SK-N-SH (cell line): Measurements from ENCODE around the gene SLC26A1.

Experiments
- CHD2 ChIP-seq: fragments of 150-350 bp; IDR thresholded peaks from 2 replicates; pipeline ENCODE4 v1.6.1; 2018; ENCODE audit warnings: low read length; ENCODE audit not compliant: partially characterized antibody
- EP300 ChIP-seq, 2 experiments: IDR thresholded peaks; 2 replicates each; pipeline versions ENCODE4 v1.4.0 to v1.6.1; 2012; ENCODE audit warnings: borderline replicate concordance in 1 of 2, low read depth in 1 of 2, low read length in 1 of 2
- GABPA ChIP-seq: IDR thresholded peaks from 2 replicates; pipeline ENCODE4 v1.4.0; 2012; ENCODE audit warnings: low read depth, mild to moderate bottlenecking
- MXI1 ChIP-seq: IDR thresholded peaks from 2 replicates; pipeline ENCODE4 v1.6.1; 2012; ENCODE audit warnings: mild to moderate bottlenecking, low read depth, low read length, improper control_type of control experiment
- POLR2AphosphoS5 ChIP-seq: IDR thresholded peaks from 2 replicates; pipeline ENCODE4 v1.6.1; 2012; ENCODE audit warnings: low read depth, low read length
- RAD21 ChIP-seq: IDR thresholded peaks from 2 replicates; pipeline ENCODE4 v1.6.1; 2012; ENCODE audit warnings: mild to moderate bottlenecking, low read length
- RCOR1 ChIP-seq: fragments of 150-350 bp; IDR thresholded peaks from 2 replicates; pipeline ENCODE4 v1.6.1; 2017; ENCODE audit warnings: antibody characterized with exemption, low read length
- TAF1 ChIP-seq: IDR thresholded peaks from 2 replicates; pipeline ENCODE4 v1.6.1; 2012; ENCODE audit warnings: low read depth, mild to moderate bottlenecking, low read length, moderate library complexity, borderline replicate concordance
- YY1 ChIP-seq: IDR thresholded peaks from 2 replicates; pipeline ENCODE4 v1.4.0; 2012; ENCODE audit warnings: low read depth, mild to moderate bottlenecking
- TF ChIP-seq, protein P1 (sequence below): fragments of 200-600 bp; sonication (generic); IDR thresholded peaks from 2 replicates; pipeline ENCODE4 v1.6.1; 2017; ENCODE audit warnings: antibody characterized with exemption, mild to moderate bottlenecking, moderate library complexity
- TF ChIP-seq, protein P2 (sequence below): fragments of 150-350 bp; IDR thresholded peaks from 2 replicates; pipeline ENCODE4 v1.6.1; 2016; ENCODE audit warnings: mild to moderate bottlenecking, low read depth, low read length
- TF ChIP-seq, protein P3 (sequence below): IDR thresholded peaks from 2 replicates; pipeline ENCODE4 v1.6.1; 2012; ENCODE audit warnings: mild to moderate bottlenecking, low read depth, low read length, moderate library complexity
- TF ChIP-seq, protein P4 (sequence below): IDR thresholded peaks from 2 replicates; pipeline ENCODE4 v1.4.0; 2012; ENCODE audit warnings: low read depth

DNA sequence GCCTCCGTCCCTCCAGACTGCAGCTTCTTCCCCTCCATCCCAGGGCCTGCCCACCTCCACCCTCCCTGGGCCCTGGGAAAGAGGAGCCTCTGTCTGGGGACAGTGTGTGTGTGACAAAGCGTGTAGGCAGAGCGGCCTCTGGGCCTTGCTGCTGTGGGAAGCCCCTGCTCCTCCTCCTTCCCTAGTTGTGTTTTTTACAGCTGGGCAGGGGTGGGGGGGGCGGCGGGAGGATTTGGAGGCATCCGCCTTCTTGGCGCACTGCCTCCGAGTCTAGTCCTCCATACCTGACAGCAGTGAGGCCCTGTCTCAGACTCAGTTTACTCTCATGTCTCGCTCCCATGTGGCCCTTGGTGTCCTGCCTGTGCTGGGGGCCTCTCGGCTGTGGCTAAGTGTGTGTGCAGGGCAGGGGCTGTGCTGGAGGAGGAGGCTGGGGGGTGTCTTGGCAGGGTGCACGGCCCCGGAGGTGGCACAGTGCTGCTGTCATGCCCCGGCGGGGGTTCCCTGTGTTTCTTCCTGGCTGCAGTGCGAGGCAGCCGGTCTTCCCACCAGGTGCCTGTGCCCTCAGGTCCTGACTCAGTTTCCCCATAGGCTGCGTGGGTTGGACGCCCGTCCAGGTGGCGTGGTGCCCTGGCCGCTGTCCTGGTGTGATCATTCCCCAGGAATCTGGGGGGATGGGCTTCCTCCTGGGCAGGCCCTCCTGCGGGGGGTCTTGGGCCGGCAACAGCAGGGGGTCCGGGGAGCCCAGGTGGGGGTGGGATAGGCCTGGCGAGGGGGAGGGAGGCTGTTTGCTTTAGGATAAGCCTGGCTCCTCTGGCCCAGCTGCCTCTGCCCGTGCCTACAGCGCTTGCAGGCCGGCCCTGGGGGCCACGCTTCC lies 25.2 kb upstream of the SLC26A1 start:
- TF ChIP-seq, protein P1, sequence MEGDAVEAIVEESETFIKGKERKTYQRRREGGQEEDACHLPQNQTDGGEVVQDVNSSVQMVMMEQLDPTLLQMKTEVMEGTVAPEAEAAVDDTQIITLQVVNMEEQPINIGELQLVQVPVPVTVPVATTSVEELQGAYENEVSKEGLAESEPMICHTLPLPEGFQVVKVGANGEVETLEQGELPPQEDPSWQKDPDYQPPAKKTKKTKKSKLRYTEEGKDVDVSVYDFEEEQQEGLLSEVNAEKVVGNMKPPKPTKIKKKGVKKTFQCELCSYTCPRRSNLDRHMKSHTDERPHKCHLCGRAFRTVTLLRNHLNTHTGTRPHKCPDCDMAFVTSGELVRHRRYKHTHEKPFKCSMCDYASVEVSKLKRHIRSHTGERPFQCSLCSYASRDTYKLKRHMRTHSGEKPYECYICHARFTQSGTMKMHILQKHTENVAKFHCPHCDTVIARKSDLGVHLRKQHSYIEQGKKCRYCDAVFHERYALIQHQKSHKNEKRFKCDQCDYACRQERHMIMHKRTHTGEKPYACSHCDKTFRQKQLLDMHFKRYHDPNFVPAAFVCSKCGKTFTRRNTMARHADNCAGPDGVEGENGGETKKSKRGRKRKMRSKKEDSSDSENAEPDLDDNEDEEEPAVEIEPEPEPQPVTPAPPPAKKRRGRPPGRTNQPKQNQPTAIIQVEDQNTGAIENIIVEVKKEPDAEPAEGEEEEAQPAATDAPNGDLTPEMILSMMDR = no peak
- TF ChIP-seq, protein P2, sequence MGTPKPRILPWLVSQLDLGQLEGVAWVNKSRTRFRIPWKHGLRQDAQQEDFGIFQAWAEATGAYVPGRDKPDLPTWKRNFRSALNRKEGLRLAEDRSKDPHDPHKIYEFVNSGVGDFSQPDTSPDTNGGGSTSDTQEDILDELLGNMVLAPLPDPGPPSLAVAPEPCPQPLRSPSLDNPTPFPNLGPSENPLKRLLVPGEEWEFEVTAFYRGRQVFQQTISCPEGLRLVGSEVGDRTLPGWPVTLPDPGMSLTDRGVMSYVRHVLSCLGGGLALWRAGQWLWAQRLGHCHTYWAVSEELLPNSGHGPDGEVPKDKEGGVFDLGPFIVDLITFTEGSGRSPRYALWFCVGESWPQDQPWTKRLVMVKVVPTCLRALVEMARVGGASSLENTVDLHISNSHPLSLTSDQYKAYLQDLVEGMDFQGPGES = no peak
- TF ChIP-seq RAD21 (no peak), EP300 (IDR thresholded peaks at IDR 0.05; ENCODE audit: borderline replicate concordance in 1 of 2, low read depth in 1 of 2, low read length in 1 of 2) (no peak), POLR2AphosphoS5 (no peak), TAF1 (no peak), RCOR1 (no peak), GABPA (no peak), MXI1 (no peak), YY1 (no peak), CHD2 (no peak)
- TF ChIP-seq, protein P3, sequence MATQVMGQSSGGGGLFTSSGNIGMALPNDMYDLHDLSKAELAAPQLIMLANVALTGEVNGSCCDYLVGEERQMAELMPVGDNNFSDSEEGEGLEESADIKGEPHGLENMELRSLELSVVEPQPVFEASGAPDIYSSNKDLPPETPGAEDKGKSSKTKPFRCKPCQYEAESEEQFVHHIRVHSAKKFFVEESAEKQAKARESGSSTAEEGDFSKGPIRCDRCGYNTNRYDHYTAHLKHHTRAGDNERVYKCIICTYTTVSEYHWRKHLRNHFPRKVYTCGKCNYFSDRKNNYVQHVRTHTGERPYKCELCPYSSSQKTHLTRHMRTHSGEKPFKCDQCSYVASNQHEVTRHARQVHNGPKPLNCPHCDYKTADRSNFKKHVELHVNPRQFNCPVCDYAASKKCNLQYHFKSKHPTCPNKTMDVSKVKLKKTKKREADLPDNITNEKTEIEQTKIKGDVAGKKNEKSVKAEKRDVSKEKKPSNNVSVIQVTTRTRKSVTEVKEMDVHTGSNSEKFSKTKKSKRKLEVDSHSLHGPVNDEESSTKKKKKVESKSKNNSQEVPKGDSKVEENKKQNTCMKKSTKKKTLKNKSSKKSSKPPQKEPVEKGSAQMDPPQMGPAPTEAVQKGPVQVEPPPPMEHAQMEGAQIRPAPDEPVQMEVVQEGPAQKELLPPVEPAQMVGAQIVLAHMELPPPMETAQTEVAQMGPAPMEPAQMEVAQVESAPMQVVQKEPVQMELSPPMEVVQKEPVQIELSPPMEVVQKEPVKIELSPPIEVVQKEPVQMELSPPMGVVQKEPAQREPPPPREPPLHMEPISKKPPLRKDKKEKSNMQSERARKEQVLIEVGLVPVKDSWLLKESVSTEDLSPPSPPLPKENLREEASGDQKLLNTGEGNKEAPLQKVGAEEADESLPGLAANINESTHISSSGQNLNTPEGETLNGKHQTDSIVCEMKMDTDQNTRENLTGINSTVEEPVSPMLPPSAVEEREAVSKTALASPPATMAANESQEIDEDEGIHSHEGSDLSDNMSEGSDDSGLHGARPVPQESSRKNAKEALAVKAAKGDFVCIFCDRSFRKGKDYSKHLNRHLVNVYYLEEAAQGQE = no peak
- TF ChIP-seq, protein P4, sequence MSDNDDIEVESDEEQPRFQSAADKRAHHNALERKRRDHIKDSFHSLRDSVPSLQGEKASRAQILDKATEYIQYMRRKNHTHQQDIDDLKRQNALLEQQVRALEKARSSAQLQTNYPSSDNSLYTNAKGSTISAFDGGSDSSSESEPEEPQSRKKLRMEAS = no peak
